Urinary bladder (tissue), 4 donors: ENCODE measurements around the gene CACNA1B. TPM values are rescaled to one million over a fixed set of nuclear protein-coding genes. Genes with fewer than 3 reads are reported as not detected.

Source experiments
- DNase-seq: peaks from one replicate; pipeline ENCODE4 v3.0.0-alpha.2; 2015; ENCODE audit errors: extremely low spot score
- H3K27ac ChIP-seq: one replicate; pipeline ENCODE4 v1.5.1; 2013; ENCODE audit warnings: low read depth, mild to moderate bottlenecking, moderate library complexity
- H3K36me3 ChIP-seq: one replicate; pipeline ENCODE4 v1.6.1; 2013; ENCODE audit warnings: mild to moderate bottlenecking, moderate library complexity; ENCODE audit not compliant: insufficient read depth
- H3K4me1 ChIP-seq: one replicate; pipeline ENCODE4 v1.6.1; 2013; ENCODE audit warnings: mild to moderate bottlenecking, moderate library complexity; ENCODE audit not compliant: insufficient read depth
- H3K4me3 ChIP-seq: one replicate; pipeline ENCODE4 v1.5.1; 2013; ENCODE audit warnings: low read depth, low read length
- WGBS: extraction: QIAGEN DNeasy Blood & Tissue Kit; methylation state at CpG from one replicate; pipeline ENCODE4 v1.1.7; 2013; 5-methylcytosine and 5-hydroxymethylcytosine counted together
- polyA plus RNA-seq: library from polyadenylated mRNA; stranded (reverse); fragments of 200-250 nt; gene quantifications from one replicate; pipeline ENCODE4 v1.2.3, GENCODE V29; 2013
- total RNA-seq: library from RNA; depleted of rRNA; stranded (reverse); fragments of >200 nt; gene quantifications from one replicate; pipeline ENCODE4 v1.2.3, GENCODE V29; 2014
- donor health status: healthy with polysubstance abuse.
- donor health status: healthy.

The CACNA1B gene
- total and polyA plus RNA-seq, 2 donors = 0.14 to 0.63 TPM

DNA sequence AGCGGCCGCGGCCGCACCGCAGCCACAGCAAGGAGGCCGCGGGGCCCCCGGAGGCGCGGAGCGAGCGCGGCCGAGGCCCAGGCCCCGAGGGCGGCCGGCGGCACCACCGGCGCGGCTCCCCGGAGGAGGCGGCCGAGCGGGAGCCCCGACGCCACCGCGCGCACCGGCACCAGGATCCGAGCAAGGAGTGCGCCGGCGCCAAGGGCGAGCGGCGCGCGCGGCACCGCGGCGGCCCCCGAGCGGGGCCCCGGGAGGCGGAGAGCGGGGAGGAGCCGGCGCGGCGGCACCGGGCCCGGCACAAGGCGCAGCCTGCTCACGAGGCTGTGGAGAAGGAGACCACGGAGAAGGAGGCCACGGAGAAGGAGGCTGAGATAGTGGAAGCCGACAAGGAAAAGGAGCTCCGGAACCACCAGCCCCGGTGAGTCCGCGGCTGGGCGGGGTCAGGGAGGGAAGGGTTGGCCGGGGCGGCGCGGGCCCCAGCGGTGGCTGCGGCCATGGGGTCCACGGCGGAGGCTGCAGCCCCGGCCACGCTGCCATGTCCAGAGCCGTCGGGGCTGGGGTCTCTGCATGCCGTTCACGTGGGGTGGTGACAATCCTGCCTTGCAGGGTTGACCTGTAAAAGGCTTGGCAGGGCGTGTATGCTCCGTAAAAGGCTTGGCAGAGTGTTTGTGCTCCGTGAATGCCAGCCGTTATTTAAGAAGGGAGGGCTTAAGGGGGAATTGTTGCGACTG lies 146.0 kb downstream of the CACNA1B start:
- Histone ChIP-seq H3K4me3 (peak overlapping the region; percentile 16), H3K36me3 (no peaks in the 10 kb centered on the region), H3K4me1 (no peaks in the 10 kb centered on the region), H3K27ac (no peak overlapping the region)
- DNase-seq = no peak
- 4% methylated on average over 84 of the region's 84 CpGs for WGBS

DNA sequence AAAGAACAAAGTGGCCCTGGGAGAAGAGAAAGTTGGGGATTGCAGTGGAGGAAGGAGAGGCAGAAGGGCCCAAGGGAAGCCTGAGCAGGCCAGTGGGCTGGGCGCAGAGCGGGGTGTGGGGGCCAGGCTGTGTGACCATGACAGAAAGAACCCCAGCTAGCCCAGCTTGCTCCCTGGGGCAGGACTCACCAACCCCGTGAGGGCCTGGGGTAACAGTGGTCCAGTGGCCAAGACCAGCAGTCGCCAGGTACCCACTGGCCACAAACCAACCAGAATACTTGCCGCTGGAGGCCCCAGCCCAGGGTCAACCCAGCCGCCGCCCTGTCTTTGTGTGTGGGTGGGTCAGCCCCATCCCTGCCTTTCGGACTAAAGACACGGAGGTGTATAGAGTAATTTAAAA lies 146.5 kb downstream of the CACNA1B start:
- Histone ChIP-seq H3K4me3 (no peak overlapping the region), H3K27ac (no peak overlapping the region), H3K36me3 (no peaks in the 10 kb centered on the region), H3K4me1 (no peaks in the 10 kb centered on the region)
- DNase-seq = no peak
- WGBS = 90% methylated on average over 9 of the region's 9 CpGs

DNA sequence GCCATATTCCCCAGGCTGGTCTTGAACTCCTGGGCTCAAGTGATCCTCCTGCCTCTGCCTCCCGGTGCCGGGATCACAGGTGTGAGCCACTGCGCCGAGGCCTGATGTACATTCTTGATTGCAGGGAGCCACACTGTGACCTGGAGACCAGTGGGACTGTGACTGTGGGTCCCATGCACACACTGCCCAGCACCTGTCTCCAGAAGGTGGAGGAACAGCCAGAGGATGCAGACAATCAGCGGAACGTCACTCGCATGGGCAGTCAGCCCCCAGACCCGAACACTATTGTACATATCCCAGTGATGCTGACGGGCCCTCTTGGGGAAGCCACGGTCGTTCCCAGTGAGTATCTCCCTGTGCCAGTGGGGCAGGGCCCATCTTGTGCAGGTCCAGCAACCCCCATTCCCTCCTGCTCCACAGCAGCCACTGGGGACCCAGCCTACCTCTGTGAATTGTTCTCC lies 147.3 kb downstream of the CACNA1B start:
- Histone ChIP-seq H3K4me1 (no peaks in the 10 kb centered on the region), H3K4me3 (no peak overlapping the region), H3K36me3 (no peaks in the 10 kb centered on the region), H3K27ac (no peak overlapping the region)
- 93% methylated on average over 11 of the region's 11 CpGs for WGBS
- DNase-seq = no peak

DNA sequence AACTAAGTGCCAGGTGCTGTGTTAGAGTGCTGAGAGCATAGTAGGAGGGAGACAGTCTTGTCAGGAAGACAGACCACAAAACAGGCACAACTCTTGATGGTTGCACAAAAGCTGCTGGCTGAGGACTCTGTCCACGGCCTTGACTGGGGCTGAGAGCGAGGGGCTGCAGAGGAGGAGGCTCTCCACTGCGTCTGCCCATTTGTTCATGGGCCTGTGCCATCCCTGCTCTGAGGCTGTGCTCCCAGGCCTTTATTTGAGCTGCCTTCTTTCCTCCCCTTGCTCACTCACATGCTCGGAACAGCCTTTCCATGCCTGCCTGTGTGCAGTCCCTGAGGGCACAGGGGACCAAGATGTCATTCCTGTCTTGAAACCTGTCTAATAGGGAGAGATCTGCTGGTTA lies 147.8 kb downstream of the CACNA1B start:
- DNase-seq = no peak
- 84% methylated on average over 4 of the region's 4 CpGs for WGBS

DNA sequence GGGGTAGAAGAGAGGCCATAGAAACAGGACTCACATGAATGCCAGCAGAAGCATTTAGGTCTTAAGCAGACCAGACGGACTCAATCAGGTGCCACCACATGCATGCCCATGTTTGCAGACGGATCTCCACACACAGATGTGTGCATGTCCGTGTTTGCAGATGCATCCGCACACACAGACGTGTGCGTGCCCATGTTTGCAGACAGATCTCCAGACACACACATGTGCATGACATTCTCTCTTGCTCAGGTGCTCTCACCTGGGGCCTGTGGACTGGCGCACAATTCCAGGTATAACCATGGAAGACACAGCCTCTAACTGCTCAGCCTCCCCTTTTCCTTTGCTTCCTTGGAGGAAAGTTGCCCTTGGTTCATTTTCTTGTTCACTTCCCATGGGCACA lies 148.3 kb downstream of the CACNA1B start:
- WGBS = 80% methylated on average over 7 of the region's 7 CpGs
- H3K4me1 ChIP-seq = no peaks in the 10 kb centered on the region
- no peak for DNase-seq
- no peaks in the 10 kb centered on the region for H3K36me3 ChIP-seq
- H3K27ac ChIP-seq = no peak overlapping the region
- no peak overlapping the region for H3K4me3 ChIP-seq

More for the DNA sequence above, 147.8 kb downstream of the CACNA1B start:
- no peak overlapping the region for H3K27ac ChIP-seq
- no peaks in the 10 kb centered on the region for H3K36me3 ChIP-seq
- no peak overlapping the region for H3K4me3 ChIP-seq
- H3K4me1 ChIP-seq = no peaks in the 10 kb centered on the region

DNA sequence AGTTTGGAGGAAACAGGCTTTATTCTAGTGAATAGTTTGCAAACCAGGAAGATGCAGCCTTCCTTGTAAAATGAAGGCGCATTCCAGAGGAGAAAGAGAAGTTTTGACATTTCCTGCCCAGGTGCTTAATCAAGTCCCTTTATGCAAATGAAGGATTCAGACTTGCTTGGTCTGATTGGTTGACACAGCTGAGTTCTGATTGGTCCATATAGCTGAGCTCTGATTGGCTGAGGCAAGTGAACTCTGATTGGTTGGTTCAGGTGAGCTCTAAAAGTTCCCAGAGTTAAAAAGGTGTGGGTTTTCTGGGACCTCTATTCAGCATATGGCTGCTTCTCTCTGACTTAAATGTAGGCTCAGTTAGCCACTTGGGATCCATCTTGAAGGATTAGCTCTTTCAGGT lies 151.0 kb downstream of the CACNA1B start:
- 98% methylated on average over 1 of the region's 1 CpG for WGBS
- Histone ChIP-seq H3K36me3 (no peaks in the 10 kb centered on the region), H3K4me3 (no peak overlapping the region), H3K27ac (no peak overlapping the region), H3K4me1 (no peaks in the 10 kb centered on the region)
- no peak for DNase-seq

DNA sequence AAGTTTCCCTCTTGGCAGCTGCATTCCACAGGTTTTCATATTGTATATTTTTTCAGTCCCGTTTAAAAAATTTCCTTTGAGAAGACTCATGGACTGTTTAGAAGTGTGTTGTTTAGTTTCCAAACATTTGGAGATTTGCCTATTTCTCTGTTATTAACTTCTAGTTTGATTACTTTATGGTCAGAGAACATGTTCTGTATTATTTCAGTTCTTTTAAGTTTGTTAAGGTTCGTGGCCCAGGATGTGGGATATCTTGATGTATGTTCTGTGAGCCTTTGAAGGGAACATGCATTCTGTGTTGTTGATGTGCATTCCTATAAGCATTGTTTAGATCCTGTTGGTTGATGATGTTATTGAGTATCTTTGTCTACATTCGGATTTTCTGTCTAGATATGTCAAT lies 153.6 kb downstream of the CACNA1B start:
- Histone ChIP-seq H3K4me1 (no peaks in the 10 kb centered on the region), H3K27ac (no peak overlapping the region), H3K4me3 (no peak overlapping the region), H3K36me3 (no peaks in the 10 kb centered on the region)
- DNase-seq = no peak
- 37% methylated on average over 3 of the region's 3 CpGs for WGBS

- no peak for DNase-seq
- H3K4me1 ChIP-seq = no peaks in the 10 kb centered on the region
- no peak overlapping the region for H3K27ac ChIP-seq
- WGBS = 81% methylated on average over 4 of the region's 4 CpGs
- no peaks in the 10 kb centered on the region for H3K36me3 ChIP-seq
- H3K4me3 ChIP-seq = no peak overlapping the region
Measured at GRCh38 chr9:138033950-138034349, 156.4 kb downstream of the CACNA1B start.

DNA sequence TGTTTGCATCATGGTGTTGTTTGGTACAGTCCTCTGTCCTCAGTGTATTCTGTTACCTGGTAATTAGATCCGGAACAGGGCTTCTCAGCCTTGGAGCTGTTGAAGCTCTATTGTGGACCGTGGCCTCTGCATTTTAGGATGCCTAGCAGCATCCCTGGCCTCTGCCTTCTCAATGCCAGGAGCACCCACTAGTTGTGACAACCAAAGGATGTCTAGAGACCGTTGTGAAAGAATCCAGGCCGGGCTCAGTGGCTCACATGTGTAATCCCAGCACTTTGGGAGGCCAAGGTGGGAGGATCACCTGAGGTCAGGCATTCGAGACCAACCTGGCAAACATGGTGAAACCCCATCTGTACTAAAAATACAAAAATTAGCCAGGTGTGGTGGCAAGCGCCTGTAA lies 159.6 kb downstream of the CACNA1B start:
- Histone ChIP-seq H3K4me1 (no peaks in the 10 kb centered on the region), H3K36me3 (no peaks in the 10 kb centered on the region), H3K4me3 (no peak overlapping the region), H3K27ac (no peak overlapping the region)
- DNase-seq = no peak
- WGBS = 89% methylated on average over 6 of the region's 6 CpGs

DNA sequence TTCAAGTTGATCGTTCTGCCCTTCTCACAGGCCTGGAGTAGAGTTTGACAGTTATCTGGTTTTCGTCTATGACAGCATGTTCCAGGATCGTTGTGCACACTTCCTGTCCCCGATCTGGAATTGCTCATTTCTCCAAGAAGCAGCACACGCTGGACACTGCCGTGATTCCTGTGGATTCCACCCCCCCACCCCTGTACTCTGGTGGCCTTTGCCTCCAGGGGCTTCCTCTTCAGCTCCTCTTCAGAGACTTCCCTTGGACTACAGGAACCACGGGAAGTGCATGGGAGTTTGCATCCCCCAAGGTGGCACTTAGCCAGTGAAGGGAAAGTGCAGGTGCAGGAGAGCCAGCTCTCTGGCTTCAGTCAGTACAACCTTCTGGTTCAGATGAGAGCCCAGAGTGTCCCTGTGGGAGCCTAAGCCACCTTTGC lies 160.7 kb downstream of the CACNA1B start:
- 17% methylated on average over 7 of the region's 7 CpGs for WGBS
- Histone ChIP-seq H3K4me3 (no peak overlapping the region), H3K36me3 (no peaks in the 10 kb centered on the region), H3K4me1 (no peaks in the 10 kb centered on the region), H3K27ac (no peak overlapping the region)
- DNase-seq = no peak

GRCh38 chr9:138040446-138041430 lies 163.2 kb downstream of the CACNA1B start:
- Histone ChIP-seq H3K4me3 (no peak overlapping the region), H3K27ac (no peak overlapping the region), H3K4me1 (no peaks in the 10 kb centered on the region), H3K36me3 (no peaks in the 10 kb centered on the region)
- DNase-seq = no peak
- WGBS = 88% methylated on average over 17 of the region's 17 CpGs

DNA sequence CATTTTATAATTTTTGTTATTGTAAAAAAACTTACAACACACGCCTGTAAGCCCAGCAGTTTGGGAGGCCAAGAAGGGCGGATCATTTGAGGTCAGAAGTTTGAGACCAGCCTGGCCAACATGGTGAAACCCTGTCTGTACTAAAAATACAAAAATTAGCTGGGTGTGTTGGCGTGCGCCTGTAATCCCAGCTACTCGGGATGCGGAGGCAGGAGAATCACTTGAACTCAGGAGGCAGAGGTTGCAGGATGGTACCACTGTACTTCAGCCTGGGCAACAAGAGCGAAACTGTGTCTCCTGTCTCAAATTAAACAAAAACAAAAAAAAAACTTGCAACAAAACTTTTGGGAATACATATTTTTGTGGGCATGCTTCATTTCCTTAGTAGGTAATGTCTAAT lies 164.6 kb downstream of the CACNA1B start:
- no peak for DNase-seq

GRCh38 chr9:138042640-138043039 lies 165.1 kb downstream of the CACNA1B start:
- Histone ChIP-seq H3K4me1 (no peaks in the 10 kb centered on the region), H3K27ac (no peak overlapping the region), H3K4me3 (no peak overlapping the region), H3K36me3 (no peaks in the 10 kb centered on the region)
- no peak for DNase-seq
- WGBS = 48% methylated on average over 8 of the region's 8 CpGs

More for the DNA sequence above, 164.6 kb downstream of the CACNA1B start:
- H3K36me3 ChIP-seq = no peaks in the 10 kb centered on the region
- WGBS = 81% methylated on average over 7 of the region's 7 CpGs
- no peak overlapping the region for H3K4me3 ChIP-seq
- H3K4me1 ChIP-seq = no peaks in the 10 kb centered on the region
- no peak overlapping the region for H3K27ac ChIP-seq

GRCh38 chr9:138043061-138043410 lies 165.5 kb downstream of the CACNA1B start:
- 87% methylated on average over 12 of the region's 12 CpGs for WGBS
- no peak for DNase-seq
- H3K4me3 ChIP-seq = no peak overlapping the region
- no peak overlapping the region for H3K27ac ChIP-seq
- no peaks in the 10 kb centered on the region for H3K36me3 ChIP-seq
- no peaks in the 10 kb centered on the region for H3K4me1 ChIP-seq
